ENCODE data around the gene SLC40A1.

GRCh38 chr2:189528617-189529016 lies 52.0 kb downstream of the SLC40A1 start:
- TF ChIP-seq CTCF (IDR thresholded peaks at IDR 0.05) = no peak
- TF ChIP-seq POLR2A (IDR thresholded peaks at IDR 0.05) = no peak
